Measurements from ENCODE around the gene ULK1.

GRCh38 chr12:131912518-131913274 lies 18.3 kb downstream of the ULK1 start:
- TF ChIP-seq EZH2 (IDR thresholded peaks at IDR 0.05; ENCODE audit: insufficient read depth, poor library complexity, severe bottlenecking) = no peak
- TF ChIP-seq EZH2phosphoT487 (IDR thresholded peaks at IDR 0.05; ENCODE audit: insufficient read depth, low read depth) = no peak

All from GM23248 (cell line).